WTC11 (cell line): Measurements from ENCODE around the gene NPY5R. TPM values are rescaled to one million over a fixed set of nuclear protein-coding genes. Genes with fewer than 3 reads are reported as not detected.

Source experiments
- ATAC-seq: fragments of 200-7000 bp; cut with Tn5 transposase; 2 replicates; pipeline ENCODE4 v1.10.0; 2021; ENCODE audit warnings: mild to moderate bottlenecking, moderate library complexity
- CTCF ChIA-PET: fragments of 300-600 bp; sonication (Branson Sonifier 250); formaldehyde crosslinking; loops from one replicate; lab custom pipeline; 2021; ENCODE audit warnings: antibody characterized with exemption; lab: Charles Lee
- POLR2A ChIA-PET: fragments of 350-600 bp; sonication (Branson Sonifier 250); formaldehyde crosslinking; loops from one replicate; lab custom pipeline; 2021; ENCODE audit warnings: antibody characterized with exemption; lab: Charles Lee
- DNase-seq: peaks from one replicate; pipeline ENCODE4 v3.0.0; 2021; ENCODE audit warnings: low spot score
- H3K27ac Mint-ChIP-seq: 2 replicates; pipeline ENCODE4 v1.8.0; 2021; ENCODE audit warnings: mixed read lengths
- H3K27me3 Mint-ChIP-seq: 2 replicates; pipeline ENCODE4 v1.8.0; 2021; ENCODE audit warnings: low read depth, mild to moderate bottlenecking, moderate library complexity, mixed read lengths
- H3K36me3 Mint-ChIP-seq: 2 replicates; pipeline ENCODE4 v1.8.0; 2021; ENCODE audit warnings: mixed read lengths
- H3K4me1 Mint-ChIP-seq: 2 replicates; pipeline ENCODE4 v1.8.0; 2022; ENCODE audit warnings: mixed read lengths
- H3K4me3 Mint-ChIP-seq: 2 replicates; pipeline ENCODE4 v1.8.0; 2021; ENCODE audit warnings: mild to moderate bottlenecking, moderate library complexity, mixed read lengths
- H3K9me3 Mint-ChIP-seq: 2 replicates; pipeline ENCODE4 v1.8.0; 2021; ENCODE audit warnings: mixed read lengths
- AFF4 ChIP-seq: sonication (generic); formaldehyde crosslinking; IDR thresholded peaks from 2 replicates; pipeline ENCODE4 v1.8.1; 2023; ENCODE audit warnings: mild to moderate bottlenecking, missing genetic modification reagents, borderline replicate concordance
- ATF1 ChIP-seq: sonication (generic); formaldehyde crosslinking; IDR thresholded peaks from 2 replicates; pipeline ENCODE4 v1.8.1; 2023; ENCODE audit warnings: mild to moderate bottlenecking, moderate library complexity, missing genetic modification reagents
- ATF3 ChIP-seq: sonication (generic); formaldehyde crosslinking; conservative IDR thresholded peaks from 2 replicates; pipeline ENCODE4 v1.8.1; 2022; ENCODE audit warnings: mild to moderate bottlenecking, missing genetic modification reagents
- CBFB ChIP-seq: sonication (generic); formaldehyde crosslinking; IDR thresholded peaks from 2 replicates; pipeline ENCODE4 v1.8.1; 2022; ENCODE audit warnings: mild to moderate bottlenecking, low read depth, missing genetic modification reagents
- CDX4 ChIP-seq: fragments of 250-450 bp; sonication (Bioruptor Pico); IDR thresholded peaks from 2 replicates; pipeline ENCODE4 v1.9.0; 2021; ENCODE audit warnings: moderate library complexity, mild to moderate bottlenecking, inconsistent platforms, borderline replicate concordance
- ELF4 ChIP-seq: sonication (generic); formaldehyde crosslinking; IDR thresholded peaks from 2 replicates; pipeline ENCODE4 v1.8.1; 2022; ENCODE audit warnings: low read depth, mild to moderate bottlenecking, moderate library complexity, missing genetic modification reagents
- FOXJ3 ChIP-seq: sonication (generic); formaldehyde crosslinking; IDR thresholded peaks from 2 replicates; pipeline ENCODE4 v1.9.0; 2021; ENCODE audit warnings: missing genetic modification reagents, mild to moderate bottlenecking, borderline replicate concordance
- FOXK1 ChIP-seq: sonication (generic); formaldehyde crosslinking; IDR thresholded peaks from 2 replicates; pipeline ENCODE4 v1.8.0; 2022; ENCODE audit warnings: mild to moderate bottlenecking, moderate library complexity, missing genetic modification reagents
- HMGXB4 ChIP-seq: sonication (generic); formaldehyde crosslinking; IDR thresholded peaks from 2 replicates; pipeline ENCODE4 v1.8.1; 2023; ENCODE audit warnings: mild to moderate bottlenecking, moderate library complexity, missing genetic modification reagents
- IRF1 ChIP-seq: sonication (generic); formaldehyde crosslinking; IDR thresholded peaks from 2 replicates; pipeline ENCODE4 v1.8.0; 2023; ENCODE audit warnings: missing genetic modification reagents
- IRF2 ChIP-seq: sonication (generic); formaldehyde crosslinking; IDR thresholded peaks from 2 replicates; pipeline ENCODE4 v1.8.0; 2022; ENCODE audit warnings: low read depth, missing genetic modification reagents, borderline replicate concordance
- NFATC4 ChIP-seq: fragments of 250-450 bp; sonication (Bioruptor Pico); IDR thresholded peaks from 2 replicates; pipeline ENCODE4 v1.9.0; 2021; ENCODE audit warnings: mild to moderate bottlenecking
- RELA ChIP-seq: sonication (generic); formaldehyde crosslinking; IDR thresholded peaks from 2 replicates; pipeline ENCODE4 v1.8.1; 2022; ENCODE audit warnings: missing genetic modification reagents, mild to moderate bottlenecking, borderline replicate concordance
- SMAD4 ChIP-seq: sonication (generic); formaldehyde crosslinking; IDR thresholded peaks from 2 replicates; pipeline ENCODE4 v1.8.0; 2022; ENCODE audit warnings: mild to moderate bottlenecking, missing genetic modification reagents
- STAT6 ChIP-seq: sonication (generic); formaldehyde crosslinking; conservative IDR thresholded peaks from 2 replicates; pipeline ENCODE4 v1.8.1; 2023; ENCODE audit warnings: mild to moderate bottlenecking, low read depth, missing genetic modification reagents, moderate library complexity
- TCF7 ChIP-seq: sonication (generic); formaldehyde crosslinking; IDR thresholded peaks from 2 replicates; pipeline ENCODE4 v1.8.0; 2022; ENCODE audit warnings: mild to moderate bottlenecking, low read depth, missing genetic modification reagents, moderate library complexity
- USF1 ChIP-seq: sonication (generic); formaldehyde crosslinking; IDR thresholded peaks from 2 replicates; pipeline ENCODE4 v1.8.0; 2022; ENCODE audit warnings: mild to moderate bottlenecking, missing genetic modification reagents
- USF2 ChIP-seq: sonication (generic); formaldehyde crosslinking; IDR thresholded peaks from 2 replicates; pipeline ENCODE4 v1.8.1; 2023; ENCODE audit warnings: mild to moderate bottlenecking, missing genetic modification reagents, moderate library complexity
- ZMAT4 ChIP-seq: fragments of 250-450 bp; sonication (Bioruptor Pico); IDR thresholded peaks from 2 replicates; pipeline ENCODE4 v1.9.0; 2021; ENCODE audit warnings: mild to moderate bottlenecking
- ZNF138 ChIP-seq: sonication (generic); formaldehyde crosslinking; conservative IDR thresholded peaks from 2 replicates; pipeline ENCODE4 v1.8.1; 2022; ENCODE audit warnings: mild to moderate bottlenecking, moderate library complexity, missing genetic modification reagents
- ZNF317 ChIP-seq: sonication (generic); formaldehyde crosslinking; IDR thresholded peaks from 2 replicates; pipeline ENCODE4 v1.8.1; 2023; ENCODE audit warnings: low read depth, mild to moderate bottlenecking, moderate library complexity, missing genetic modification reagents, borderline replicate concordance
- ZNF416 ChIP-seq: fragments of 250-450 bp; sonication (Bioruptor Pico); IDR thresholded peaks from 2 replicates; pipeline ENCODE4 v1.9.0; 2021; ENCODE audit warnings: mild to moderate bottlenecking, inconsistent platforms
- total RNA-seq: library from RNA; stranded (reverse); gene quantifications from 3 replicates; pipeline ENCODE4 v1.2.3, GENCODE V29; 2021

NPY5R gene
- total RNA-seq, 1 experiment from 2014 or later: 4.5 TPM

GRCh38 chr4:163382178-163382869, 38.6 kb downstream of the NPY5R start:
- CTCF ChIA-PET: no interaction called here

GRCh38 chr4:163384434-163384833, 40.7 kb downstream of the NPY5R start:
- Mint-ChIP-seq H3K9me3 (peaks cover 6% of the 10 kb centered on the region), H3K4me1 (peaks cover 25% of the 10 kb centered on the region), H3K4me3 (no peak overlapping the region), H3K27me3 (no peaks in the 10 kb centered on the region), H3K27ac (no peak overlapping the region), H3K36me3 (no peaks in the 10 kb centered on the region)
- ChIA-PET CTCF (no interaction called here), POLR2A (no interaction called here)
- DNase-seq (no peak), ATAC-seq (no peak)
- TF ChIP-seq STAT6 (CRISPR knock-in tag) (no peak), IRF1 (CRISPR knock-in tag) (no peak), CBFB (CRISPR knock-in tag) (no peak), ATF1 (CRISPR knock-in tag) (no peak), ZMAT4 (no peak), AFF4 (CRISPR knock-in tag) (no peak), ZNF317 (CRISPR knock-in tag) (no peak), ELF4 (CRISPR knock-in tag) (no peak), SMAD4 (CRISPR knock-in tag) (no peak)

More at GRCh38 chr4:163382178-163382869, 38.6 kb downstream of the NPY5R start:
- Mint-ChIP-seq H3K27me3 (no peaks in the 10 kb centered on the region), H3K36me3 (no peaks in the 10 kb centered on the region), H3K4me1 (peaks cover 20% of the 10 kb centered on the region)
- TF ChIP-seq USF1 (CRISPR knock-in tag) (no peak), FOXJ3 (CRISPR knock-in tag) (no peak), FOXK1 (CRISPR knock-in tag) (no peak), USF2 (CRISPR knock-in tag) (no peak), RELA (CRISPR knock-in tag) (no peak), ATF3 (CRISPR knock-in tag) (no peak), CDX4 (CRISPR knock-in tag) (no peak), HMGXB4 (CRISPR knock-in tag) (no peak), SMAD4 (CRISPR knock-in tag) (no peak), IRF2 (no peak), TCF7 (CRISPR knock-in tag) (no peak), ZNF138 (CRISPR knock-in tag) (no peak), ZNF416 (CRISPR knock-in tag) (no peak), NFATC4 (CRISPR knock-in tag) (no peak)
- TF ChIP-seq, all 79 proteins: peak for 0
- H3K4me3 Mint-ChIP-seq: no peak overlapping the region
- no peak overlapping the region for H3K27ac Mint-ChIP-seq
- DNase-seq: no peak
- no peak for ATAC-seq
- peaks cover 6% of the 10 kb centered on the region for H3K9me3 Mint-ChIP-seq
- POLR2A ChIA-PET: no interaction called here
